Duodenal mucosa (tissue), 2 donors: ENCODE measurements around the gene GFRA3.

ENCODE experiments used
- H3K27ac ChIP-seq: one replicate; pipeline ENCODE4 v1.7.0; 2013; ENCODE audit warnings: low read depth, low read length
- H3K27me3 ChIP-seq, 2 donors: one replicate each; pipeline ENCODE4 v1.7.0; 2013; ENCODE audit warnings: low read length in 2 of 2, control low read depth in 1 of 2; ENCODE audit not compliant: insufficient read depth in 2 of 2, control insufficient read depth in 1 of 2
- H3K36me3 ChIP-seq, 2 donors: one replicate each; pipeline ENCODE4 v1.7.0; 2013; ENCODE audit warnings: low read length in 2 of 2, control low read depth in 1 of 2; ENCODE audit not compliant: insufficient read depth in 2 of 2, control insufficient read depth in 1 of 2
- H3K4me1 ChIP-seq, 2 donors: one replicate each; pipeline ENCODE4 v1.7.0; 2013; ENCODE audit warnings: low read length in 2 of 2, control low read depth in 1 of 2; ENCODE audit not compliant: insufficient read depth in 2 of 2, control insufficient read depth in 1 of 2
- H3K4me3 ChIP-seq, 2 donors: one replicate each; pipeline ENCODE4 v1.7.0; 2013; ENCODE audit warnings: low read length in 2 of 2, low read depth in 1 of 2
- H3K9ac ChIP-seq, 2 donors: one replicate each; pipeline ENCODE4 v1.7.0; 2013; ENCODE audit warnings: low read length in 2 of 2, low read depth in 1 of 2
- H3K9me3 ChIP-seq, 2 donors: one replicate each; pipeline ENCODE4 v1.7.0; 2013; ENCODE audit warnings: low read length in 2 of 2, control low read depth in 1 of 2; ENCODE audit not compliant: control insufficient read depth in 1 of 2

GFRA3 gene

DNA sequence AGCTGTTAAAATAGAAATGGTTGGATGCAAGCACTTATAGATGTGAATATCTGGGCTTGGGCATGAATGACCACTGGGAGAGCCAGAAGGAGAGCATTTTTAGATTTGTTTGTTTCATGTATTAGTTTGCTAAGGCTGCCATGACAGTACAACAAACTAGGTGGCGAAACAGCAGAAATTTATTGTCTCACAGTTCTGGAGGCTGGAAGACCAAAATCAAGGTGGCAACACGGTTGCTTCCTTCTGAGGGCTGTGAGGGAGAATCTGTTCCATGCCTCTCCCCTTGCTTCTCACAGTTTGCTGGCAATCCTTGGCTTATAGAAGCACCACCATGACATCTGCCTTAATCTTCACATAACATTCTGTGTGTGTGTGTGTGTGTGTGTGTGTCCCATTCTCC, 41.1 kb downstream of the GFRA3 start:
- Histone ChIP-seq H3K9me3 (no peaks in the 10 kb centered on the region), H3K4me3 (no peak overlapping the region), H3K27me3 (no peaks in the 10 kb centered on the region), H3K36me3 (no peaks in the 10 kb centered on the region), H3K9ac (no peak overlapping the region), H3K27ac (no peak overlapping the region), H3K4me1 (peaks cover 0 to 10% of the 10 kb centered on the region in 2 donors)

GRCh38 chr5:138230981-138231589, 43.3 kb downstream of the GFRA3 start:
- no peaks in the 10 kb centered on the region for H3K27me3 ChIP-seq
- no peak overlapping the region for H3K9ac ChIP-seq
- H3K4me3 ChIP-seq = no peak overlapping the region
- peaks cover 0 to 10% of the 10 kb centered on the region in 2 donors for H3K4me1 ChIP-seq
- H3K36me3 ChIP-seq = no peaks in the 10 kb centered on the region
- H3K27ac ChIP-seq = no peak overlapping the region
- peaks cover 8 to 10% of the 10 kb centered on the region in 2 donors for H3K9me3 ChIP-seq

- Histone ChIP-seq H3K27ac (no peak overlapping the region), H3K36me3 (no peaks in the 10 kb centered on the region), H3K4me3 (no peak overlapping the region), H3K27me3 (no peaks in the 10 kb centered on the region), H3K9me3 (peaks cover 8 to 13% of the 10 kb centered on the region in 2 donors), H3K9ac (no peak overlapping the region), H3K4me1 (peaks cover 0 to 10% of the 10 kb centered on the region in 2 donors)
These were observed 44.2 kb downstream of the GFRA3 start for GRCh38 chr5:138230261-138230660.

GRCh38 chr5:138229387-138229786, 45.0 kb downstream of the GFRA3 start:
- no peak overlapping the region for H3K4me3 ChIP-seq

DNA sequence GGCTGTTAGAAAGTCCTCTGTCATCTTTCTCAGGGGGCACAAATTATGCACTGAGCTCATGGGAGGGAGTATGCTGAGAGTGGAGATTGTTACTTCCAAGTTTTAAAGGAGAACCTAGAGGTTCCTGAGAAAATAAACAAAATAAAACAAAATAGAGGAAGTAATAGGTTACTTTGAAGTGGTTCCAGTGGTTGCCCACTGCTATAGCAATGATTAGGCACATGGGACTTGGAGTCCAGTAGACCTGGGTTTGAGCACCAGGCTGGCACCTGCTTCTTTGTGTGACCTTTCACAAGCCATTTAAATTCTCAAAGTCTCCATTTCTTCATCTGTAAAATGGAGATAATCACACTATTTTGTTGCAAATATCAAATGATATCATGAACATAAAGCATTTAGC, 47.5 kb downstream of the GFRA3 start:
- Histone ChIP-seq H3K27ac (no peak overlapping the region), H3K9ac (no peak overlapping the region), H3K4me3 (no peak overlapping the region), H3K27me3 (no peaks in the 10 kb centered on the region), H3K4me1 (peaks cover 0 to 10% of the 10 kb centered on the region in 2 donors), H3K36me3 (no peaks in the 10 kb centered on the region), H3K9me3 (peaks cover 8 to 13% of the 10 kb centered on the region in 2 donors)

More at GRCh38 chr5:138229387-138229786, 45.0 kb downstream of the GFRA3 start:
- Histone ChIP-seq H3K9me3 (peaks cover 8 to 13% of the 10 kb centered on the region in 2 donors), H3K27ac (no peak overlapping the region), H3K36me3 (no peaks in the 10 kb centered on the region), H3K27me3 (no peaks in the 10 kb centered on the region), H3K9ac (no peak overlapping the region), H3K4me1 (peaks cover 0 to 10% of the 10 kb centered on the region in 2 donors)

DNA sequence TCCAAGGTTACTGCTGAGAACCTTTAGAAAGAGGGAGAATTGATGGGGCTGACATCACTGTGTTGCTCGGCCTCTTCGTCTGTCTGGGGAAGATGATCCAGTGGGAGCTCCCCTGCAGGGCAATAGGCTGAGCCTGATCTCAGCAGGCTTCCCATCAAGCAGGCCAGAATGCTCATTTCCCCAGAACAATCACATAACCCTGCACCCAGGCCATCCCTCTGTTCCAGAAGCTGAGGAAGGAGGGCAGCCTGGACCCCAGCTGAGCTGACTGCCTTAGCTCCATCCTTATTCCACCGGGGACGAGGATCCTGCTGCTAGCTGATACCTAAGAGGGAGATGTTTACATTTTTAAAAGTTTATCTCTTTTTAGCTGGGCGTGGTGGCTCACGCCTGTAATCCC, 49.7 kb downstream of the GFRA3 start:
- Histone ChIP-seq H3K9ac (no peak overlapping the region), H3K9me3 (peaks cover 8 to 13% of the 10 kb centered on the region in 2 donors), H3K27ac (no peak overlapping the region), H3K4me1 (no peaks in the 10 kb centered on the region), H3K27me3 (no peaks in the 10 kb centered on the region), H3K4me3 (no peak overlapping the region), H3K36me3 (no peaks in the 10 kb centered on the region)

- peaks cover 8 to 13% of the 10 kb centered on the region in 2 donors for H3K9me3 ChIP-seq
- no peaks in the 10 kb centered on the region for H3K36me3 ChIP-seq
- no peak overlapping the region for H3K4me3 ChIP-seq
- H3K27ac ChIP-seq = no peak overlapping the region
- H3K27me3 ChIP-seq = no peaks in the 10 kb centered on the region
- no peak overlapping the region for H3K9ac ChIP-seq
- H3K4me1 ChIP-seq = no peaks in the 10 kb centered on the region
These were observed 50.9 kb downstream of the GFRA3 start for GRCh38 chr5:138223532-138223931.

- Histone ChIP-seq H3K4me1 (peaks cover 4 to 12% of the 10 kb centered on the region in 2 donors), H3K4me3 (no peak overlapping the region), H3K9ac (no peak overlapping the region), H3K27ac (no peak overlapping the region), H3K9me3 (no peaks in the 10 kb centered on the region), H3K27me3 (no peaks in the 10 kb centered on the region), H3K36me3 (no peaks in the 10 kb centered on the region)
These were observed 57.6 kb downstream of the GFRA3 start for GRCh38 chr5:138216799-138217198.

- H3K27ac ChIP-seq = no peak within 1 kb of the TSS
- peaks cover 6 to 18% of the 10 kb centered on the region in 2 donors for H3K4me1 ChIP-seq
- H3K4me3 ChIP-seq = peak within 1 kb of the TSS; percentile 91 to 100
- no peaks in the 10 kb centered on the region for H3K9me3 ChIP-seq
- peak within 1 kb of the TSS; percentile 77 to 99 for H3K9ac ChIP-seq
- no peaks in the 10 kb centered on the region for H3K27me3 ChIP-seq
- H3K36me3 ChIP-seq = peaks cover 0 to 4% of the 10 kb centered on the region in 2 donors
These were observed 61.0 kb downstream of the GFRA3 start, which contains the start of gene CDC23 for GRCh38 chr5:138213161-138214029. TSS of gene CDC23 (minus strand) at chr5:138213323. CDS start at chr5:138213312, 11 bp downstream.

GRCh38 chr5:138212828-138213160, 61.6 kb downstream of the GFRA3 start:
- H3K27ac ChIP-seq = no peak overlapping the region
- peak overlapping the region; percentile 77 to 99 for H3K9ac ChIP-seq
- H3K4me1 ChIP-seq = peaks cover 6 to 18% of the 10 kb centered on the region in 2 donors
- peak overlapping the region; percentile 91 to 100 for H3K4me3 ChIP-seq
- peaks cover 0 to 4% of the 10 kb centered on the region in 2 donors for H3K36me3 ChIP-seq
- H3K9me3 ChIP-seq = no peaks in the 10 kb centered on the region
- H3K27me3 ChIP-seq = no peaks in the 10 kb centered on the region
